NB4 (cell line): ENCODE results near the gene PLEKHA5.

Experiments
- DNase-seq: peaks from one replicate; pipeline ENCODE4 v3.0.0; 2010; ENCODE audit warnings: low read depth
- H3K4me3 ChIP-seq: one replicate; pipeline ENCODE4 v1.5.1; 2011; ENCODE audit warnings: mild to moderate bottlenecking, low read depth, low read length, moderate library complexity
- CTCF ChIP-seq: IDR thresholded peaks from one replicate; pipeline ENCODE4 v1.5.1; 2012; ENCODE audit warnings: low read depth, low read length
- MAX ChIP-seq: IDR thresholded peaks from 2 replicates; pipeline ENCODE4 v1.6.1; 2011; ENCODE audit warnings: low read depth, low read length
- MYC ChIP-seq: IDR thresholded peaks from 2 replicates; pipeline ENCODE4 v1.6.1; 2011; ENCODE audit warnings: low read depth, low read length
- POLR2A ChIP-seq: IDR thresholded peaks from 2 replicates; pipeline ENCODE4 v1.6.1; 2011; ENCODE audit warnings: mild to moderate bottlenecking; ENCODE audit not compliant: insufficient read length; ENCODE audit errors: extremely low read depth

The PLEKHA5 gene

GRCh38 chr12:19234981-19235871 lies 105.7 kb downstream of the PLEKHA5 start:
- DNase-seq: no peak

GRCh38 chr12:19236656-19237055 lies 107.1 kb downstream of the PLEKHA5 start:
- no peak for TF ChIP-seq CTCF
- TF ChIP-seq MYC: no peak
- no peak for TF ChIP-seq POLR2A
- TF ChIP-seq MAX: no peak
- no peak for DNase-seq
- H3K4me3 ChIP-seq: no peak overlapping the region

More at GRCh38 chr12:19234981-19235871, 105.7 kb downstream of the PLEKHA5 start:
- H3K4me3 ChIP-seq: no peak overlapping the region
- TF ChIP-seq POLR2A (no peak), MAX (no peak), MYC (no peak), CTCF (no peak)

- DNase-seq: no peak
- no peak for TF ChIP-seq POLR2A
- TF ChIP-seq CTCF: no peak
- no peak overlapping the region for H3K4me3 ChIP-seq
Observed at GRCh38 chr12:19238540-19238939, 109.0 kb downstream of the PLEKHA5 start.

GRCh38 chr12:19239102-19239501 lies 109.6 kb downstream of the PLEKHA5 start:
- H3K4me3 ChIP-seq: no peak overlapping the region
- DNase-seq: no peak
- TF ChIP-seq POLR2A (no peak), MYC (no peak), MAX (no peak), CTCF (no peak)

- TF ChIP-seq CTCF: no peak
- no peak for TF ChIP-seq MAX
- no peak for TF ChIP-seq MYC
- no peak for TF ChIP-seq POLR2A
- no peak for DNase-seq
Observed at GRCh38 chr12:19239616-19240234, 110.2 kb downstream of the PLEKHA5 start.

More at GRCh38 chr12:19239616-19240234, 110.2 kb downstream of the PLEKHA5 start:
- no peak overlapping the region for H3K4me3 ChIP-seq
